GM23338 (cell line): ENCODE measurements around the gene C10orf105.

Source experiments
- ZNF331 ChIP-seq: fragments of 250-450 bp; sonication (Bioruptor Pico); IDR thresholded peaks from 2 replicates; pipeline ENCODE4 v1.5.0; 2020; ENCODE audit warnings: low read depth, mild to moderate bottlenecking, moderate library complexity
- TF ChIP-seq, protein P1 (sequence below), 2 experiments: fragments of 200-600 bp in 1 of 2; sonication (generic) in 1 of 2; conservative IDR thresholded peaks; 2 replicates each; pipeline versions ENCODE4 v1.5.1 to v1.6.1; 2016 to 2017; ENCODE audit warnings: antibody characterized with exemption in 2 of 2, low read depth in 2 of 2, mild to moderate bottlenecking in 2 of 2, moderate library complexity in 1 of 2
- TF ChIP-seq, protein P2 (sequence below): IDR thresholded peaks from one replicate; pipeline ENCODE4 v1.6.1; 2018; ENCODE audit warnings: antibody characterized with exemption; ENCODE audit not compliant: unreplicated experiment

DNA sequence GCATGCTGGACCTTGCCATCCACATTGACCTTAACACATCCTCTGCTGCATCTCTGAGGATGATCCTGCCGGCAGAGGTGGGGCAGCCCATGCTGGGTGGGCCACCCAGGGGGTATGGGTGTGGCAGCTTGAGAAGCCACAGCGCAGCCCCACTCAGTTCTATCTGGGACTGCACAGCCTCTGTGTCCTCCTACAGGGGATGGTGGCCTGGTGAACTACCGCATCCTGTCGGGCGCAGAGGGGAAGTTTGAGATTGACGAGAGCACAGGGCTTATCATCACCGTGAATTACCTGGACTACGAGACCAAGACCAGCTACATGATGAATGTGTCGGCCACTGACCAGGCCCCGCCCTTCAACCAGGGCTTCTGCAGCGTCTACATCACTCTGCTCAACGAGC, 12.2 kb upstream of the C10orf105 start:
- TF ChIP-seq, protein P1, sequence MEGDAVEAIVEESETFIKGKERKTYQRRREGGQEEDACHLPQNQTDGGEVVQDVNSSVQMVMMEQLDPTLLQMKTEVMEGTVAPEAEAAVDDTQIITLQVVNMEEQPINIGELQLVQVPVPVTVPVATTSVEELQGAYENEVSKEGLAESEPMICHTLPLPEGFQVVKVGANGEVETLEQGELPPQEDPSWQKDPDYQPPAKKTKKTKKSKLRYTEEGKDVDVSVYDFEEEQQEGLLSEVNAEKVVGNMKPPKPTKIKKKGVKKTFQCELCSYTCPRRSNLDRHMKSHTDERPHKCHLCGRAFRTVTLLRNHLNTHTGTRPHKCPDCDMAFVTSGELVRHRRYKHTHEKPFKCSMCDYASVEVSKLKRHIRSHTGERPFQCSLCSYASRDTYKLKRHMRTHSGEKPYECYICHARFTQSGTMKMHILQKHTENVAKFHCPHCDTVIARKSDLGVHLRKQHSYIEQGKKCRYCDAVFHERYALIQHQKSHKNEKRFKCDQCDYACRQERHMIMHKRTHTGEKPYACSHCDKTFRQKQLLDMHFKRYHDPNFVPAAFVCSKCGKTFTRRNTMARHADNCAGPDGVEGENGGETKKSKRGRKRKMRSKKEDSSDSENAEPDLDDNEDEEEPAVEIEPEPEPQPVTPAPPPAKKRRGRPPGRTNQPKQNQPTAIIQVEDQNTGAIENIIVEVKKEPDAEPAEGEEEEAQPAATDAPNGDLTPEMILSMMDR (conservative IDR thresholded peaks at IDR 0.05; ENCODE audit: low read depth in 2 of 2), result no peak
- TF ChIP-seq ZNF331 (CRISPR knock-in tag), result no peak
- TF ChIP-seq, protein P2, sequence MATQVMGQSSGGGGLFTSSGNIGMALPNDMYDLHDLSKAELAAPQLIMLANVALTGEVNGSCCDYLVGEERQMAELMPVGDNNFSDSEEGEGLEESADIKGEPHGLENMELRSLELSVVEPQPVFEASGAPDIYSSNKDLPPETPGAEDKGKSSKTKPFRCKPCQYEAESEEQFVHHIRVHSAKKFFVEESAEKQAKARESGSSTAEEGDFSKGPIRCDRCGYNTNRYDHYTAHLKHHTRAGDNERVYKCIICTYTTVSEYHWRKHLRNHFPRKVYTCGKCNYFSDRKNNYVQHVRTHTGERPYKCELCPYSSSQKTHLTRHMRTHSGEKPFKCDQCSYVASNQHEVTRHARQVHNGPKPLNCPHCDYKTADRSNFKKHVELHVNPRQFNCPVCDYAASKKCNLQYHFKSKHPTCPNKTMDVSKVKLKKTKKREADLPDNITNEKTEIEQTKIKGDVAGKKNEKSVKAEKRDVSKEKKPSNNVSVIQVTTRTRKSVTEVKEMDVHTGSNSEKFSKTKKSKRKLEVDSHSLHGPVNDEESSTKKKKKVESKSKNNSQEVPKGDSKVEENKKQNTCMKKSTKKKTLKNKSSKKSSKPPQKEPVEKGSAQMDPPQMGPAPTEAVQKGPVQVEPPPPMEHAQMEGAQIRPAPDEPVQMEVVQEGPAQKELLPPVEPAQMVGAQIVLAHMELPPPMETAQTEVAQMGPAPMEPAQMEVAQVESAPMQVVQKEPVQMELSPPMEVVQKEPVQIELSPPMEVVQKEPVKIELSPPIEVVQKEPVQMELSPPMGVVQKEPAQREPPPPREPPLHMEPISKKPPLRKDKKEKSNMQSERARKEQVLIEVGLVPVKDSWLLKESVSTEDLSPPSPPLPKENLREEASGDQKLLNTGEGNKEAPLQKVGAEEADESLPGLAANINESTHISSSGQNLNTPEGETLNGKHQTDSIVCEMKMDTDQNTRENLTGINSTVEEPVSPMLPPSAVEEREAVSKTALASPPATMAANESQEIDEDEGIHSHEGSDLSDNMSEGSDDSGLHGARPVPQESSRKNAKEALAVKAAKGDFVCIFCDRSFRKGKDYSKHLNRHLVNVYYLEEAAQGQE, result no peak
